ENCODE measurements around the gene ADCYAP1. TPM values are rescaled to one million over a fixed set of nuclear protein-coding genes. Genes with fewer than 3 reads are reported as not detected.

The ADCYAP1 gene
- total RNA-seq, 1 experiment from 2014 or later: not detected

- H2BK120ac ChIP-seq (ENCODE audit: low read depth, low read length, poor library complexity, severe bottlenecking): no peak overlapping the region
- H3K79me2 ChIP-seq (ENCODE audit: insufficient read depth, low read length): no peaks in the 10 kb centered on the region
- H4K8ac ChIP-seq (replicated peaks; ENCODE audit: insufficient read length, low read depth, low read length): no peak overlapping the region
- no peaks in the 10 kb centered on the region for H3K36me3 Mint-ChIP-seq (ENCODE audit: insufficient read depth in 1 of 3, low read depth in 3 of 3)
- no CpG with 5 or more reads among the region's 6 CpGs for WGBS (ENCODE audit: extremely low coverage, insufficient read length, low lambda C conversion rate)
- no peak overlapping the region for H2BK12ac ChIP-seq (ENCODE audit: insufficient read length, low read depth, low read length)
- no peak overlapping the region for H3K23ac ChIP-seq (ENCODE audit: insufficient read length, low read depth, low read length)
- H2AK5ac ChIP-seq (ENCODE audit: insufficient read length, low read length): no peak overlapping the region
- no peak overlapping the region for H3K4me2 ChIP-seq (ENCODE audit: insufficient read depth, insufficient read length, low read length)
- H3K27ac ChIP-seq (ENCODE audit: insufficient read length, low read depth, low read length): no peak overlapping the region
- H3K9me3 ChIP-seq (ENCODE audit: control insufficient read depth, low read depth, low read length): no peaks in the 10 kb centered on the region
- H3K4ac ChIP-seq (ENCODE audit: low read depth, low read length): no peak overlapping the region
- no peak for TF ChIP-seq CTCF (conservative IDR thresholded peaks at IDR 0.05)
- no peak overlapping the region for H3K14ac ChIP-seq (ENCODE audit: insufficient read depth, low read length)
- peaks cover 7 to 10% of the 10 kb centered on the region in 2 experiments for H3K4me1 Mint-ChIP-seq
- H2AFZ ChIP-seq (ENCODE audit: low read length): no peak overlapping the region
- no peaks in the 10 kb centered on the region for H3K27me3 ChIP-seq (ENCODE audit: insufficient read depth, low read length)
- H3K27me3 Mint-ChIP-seq (ENCODE audit: low read depth): peaks cover 30% of the 10 kb centered on the region
- H4K20me1 ChIP-seq (ENCODE audit: control insufficient read depth, insufficient read depth, insufficient read length): no peaks in the 10 kb centered on the region
- no peaks in the 10 kb centered on the region for H3K9me3 Mint-ChIP-seq
- no peak overlapping the region; a peak in 1 of 7 replicates for H3K27ac Mint-ChIP-seq
- no peak overlapping the region for H3K18ac ChIP-seq (ENCODE audit: insufficient read length, low read depth, low read length)
- no peaks in the 10 kb centered on the region for H3K23me2 ChIP-seq (ENCODE audit: insufficient read length, low read depth, low read length, poor library complexity, severe bottlenecking)
- no peak overlapping the region for H4K5ac ChIP-seq (ENCODE audit: insufficient read length, low read depth, low read length)
- H3K56ac ChIP-seq (ENCODE audit: insufficient read length, low read depth, low read length): no peak overlapping the region
- no peak overlapping the region for H4K91ac ChIP-seq (ENCODE audit: insufficient read length, low read depth, low read length)
- H2BK15ac ChIP-seq (ENCODE audit: low read depth, low read length): no peak overlapping the region
- H3K4me1 ChIP-seq (ENCODE audit: insufficient read depth, low read length): no peaks in the 10 kb centered on the region; the same call in 1 of the 2 replicates
- no peaks in the 10 kb centered on the region for H3K79me1 ChIP-seq (ENCODE audit: insufficient read depth, low read depth, low read length, poor library complexity, severe bottlenecking)
- DNase-seq: no peak
- H3T11ph ChIP-seq (ENCODE audit: low read length): no peak overlapping the region
- no peak overlapping the region for H3K4me3 Mint-ChIP-seq
- H2BK20ac ChIP-seq (ENCODE audit: low read depth, low read length, poor library complexity, severe bottlenecking): no peak overlapping the region
- no peak overlapping the region for H3K9ac ChIP-seq (ENCODE audit: extremely low read depth, insufficient read length, low read length)
- H2BK5ac ChIP-seq (ENCODE audit: insufficient read length, low read length): no peak overlapping the region
These were observed 18.6 kb downstream of the ADCYAP1 start for GRCh38 chr18:923144-923866.
